DMS 273 (cell line): ENCODE measurements around the gene COL4A3.
A peak's percentile ranks its signal among the peaks of the same experiment; 100 is the strongest.

Source experiments
- DNase-seq: peaks from one replicate; lab custom pipeline; 2025; ENCODE audit not compliant: unreplicated experiment; lab: John Stamatoyannopoulos, UW

The COL4A3 gene

GRCh38 chr2:227285741-227286236 is 121.4 kb downstream of the COL4A3 start:
- no peak for DNase-seq

- no peak for DNase-seq
These were observed 123.3 kb downstream of the COL4A3 start for GRCh38 chr2:227287771-227288170.

- no peak for DNase-seq
These were observed 127.9 kb downstream of the COL4A3 start for GRCh38 chr2:227292314-227292713.

- DNase-seq, result no peak
These were observed 129.1 kb downstream of the COL4A3 start for GRCh38 chr2:227293531-227293930.

GRCh38 chr2:227295806-227296205 is 131.4 kb downstream of the COL4A3 start:
- DNase-seq, result no peak

- DNase-seq, result no peak
These were observed 132.4 kb downstream of the COL4A3 start for GRCh38 chr2:227296671-227297405.

GRCh38 chr2:227301523-227301922 is 137.1 kb downstream of the COL4A3 start:
- DNase-seq, result peak; percentile 62

- DNase-seq, result no peak
These were observed 144.4 kb downstream of the COL4A3 start for GRCh38 chr2:227308784-227309183.

- DNase-seq, result no peak
These were observed 146.3 kb downstream of the COL4A3 start for GRCh38 chr2:227310756-227311110.

GRCh38 chr2:227311861-227312506 is 147.6 kb downstream of the COL4A3 start:
- DNase-seq, result no peak

GRCh38 chr2:227312579-227312978 is 148.2 kb downstream of the COL4A3 start:
- no peak for DNase-seq

GRCh38 chr2:227313310-227313709 is 148.9 kb downstream of the COL4A3 start:
- no peak for DNase-seq

- DNase-seq, result no peak
These were observed 153.4 kb downstream of the COL4A3 start for GRCh38 chr2:227317834-227318233.

GRCh38 chr2:227320305-227321094 is 156.1 kb downstream of the COL4A3 start:
- no peak for DNase-seq

GRCh38 chr2:227322530-227323205 is 158.2 kb downstream of the COL4A3 start:
- no peak for DNase-seq

GRCh38 chr2:227323818-227324217 is 159.4 kb downstream of the COL4A3 start:
- DNase-seq, result no peak

GRCh38 chr2:227324642-227324994 is 160.2 kb downstream of the COL4A3 start:
- peak; percentile 82 for DNase-seq

- peak; percentile 98 for DNase-seq
These were observed 160.8 kb downstream of the COL4A3 start, which contains the start of gene MFF for GRCh38 chr2:227324995-227325838. MFF (plus strand) TSS chr2:227325251; CDS start chr2:227330666, 5,415 bp downstream.

- peak; percentile 74 for DNase-seq
These were observed 161.4 kb downstream of the COL4A3 start for GRCh38 chr2:227325839-227326195.

GRCh38 chr2:227326783-227327182 is 162.4 kb downstream of the COL4A3 start:
- DNase-seq, result peak; percentile 12
